GM12874 (cell line): ENCODE measurements around the gene AHCYL2.

Source experiments
- TF ChIP-seq, protein P1 (sequence below): IDR thresholded peaks from 2 replicates; pipeline ENCODE4 v1.5.1; 2011; ENCODE audit warnings: low read depth, mild to moderate bottlenecking, control low read depth, low read length, moderate library complexity; ENCODE audit not compliant: insufficient read depth

Gene AHCYL2

DNA sequence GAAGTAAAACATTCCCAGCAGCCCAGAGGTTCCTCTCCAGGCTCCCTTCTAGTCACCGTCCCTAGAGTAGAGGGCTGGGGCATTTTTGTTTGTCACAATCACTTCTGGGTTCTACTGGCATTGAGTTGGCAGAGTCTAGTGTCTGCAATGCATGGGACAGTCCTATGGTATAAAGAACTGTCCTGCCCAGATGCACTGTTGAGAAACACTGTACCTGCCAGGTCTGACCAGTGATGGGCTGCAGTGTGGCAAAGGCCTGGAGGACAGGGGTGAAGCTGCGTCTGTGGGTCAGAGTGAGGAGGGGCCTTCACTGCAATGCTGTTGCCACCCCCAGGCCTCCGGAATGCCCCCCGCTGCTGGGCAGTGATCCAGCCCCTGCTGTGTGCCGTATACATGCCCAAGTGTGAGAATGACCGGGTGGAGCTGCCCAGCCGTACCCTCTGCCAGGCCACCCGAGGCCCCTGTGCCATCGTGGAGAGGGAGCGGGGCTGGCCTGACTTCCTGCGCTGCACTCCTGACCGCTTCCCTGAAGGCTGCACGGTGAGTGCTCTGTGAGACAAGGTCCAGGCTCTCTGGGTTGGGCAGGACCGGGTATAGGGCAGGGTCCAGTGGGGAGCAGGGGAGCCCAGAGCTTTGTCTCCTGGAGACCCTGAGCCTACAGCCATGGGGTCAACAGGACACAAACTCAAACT is 21.6 kb upstream of the AHCYL2 start:
- TF ChIP-seq, protein P1, sequence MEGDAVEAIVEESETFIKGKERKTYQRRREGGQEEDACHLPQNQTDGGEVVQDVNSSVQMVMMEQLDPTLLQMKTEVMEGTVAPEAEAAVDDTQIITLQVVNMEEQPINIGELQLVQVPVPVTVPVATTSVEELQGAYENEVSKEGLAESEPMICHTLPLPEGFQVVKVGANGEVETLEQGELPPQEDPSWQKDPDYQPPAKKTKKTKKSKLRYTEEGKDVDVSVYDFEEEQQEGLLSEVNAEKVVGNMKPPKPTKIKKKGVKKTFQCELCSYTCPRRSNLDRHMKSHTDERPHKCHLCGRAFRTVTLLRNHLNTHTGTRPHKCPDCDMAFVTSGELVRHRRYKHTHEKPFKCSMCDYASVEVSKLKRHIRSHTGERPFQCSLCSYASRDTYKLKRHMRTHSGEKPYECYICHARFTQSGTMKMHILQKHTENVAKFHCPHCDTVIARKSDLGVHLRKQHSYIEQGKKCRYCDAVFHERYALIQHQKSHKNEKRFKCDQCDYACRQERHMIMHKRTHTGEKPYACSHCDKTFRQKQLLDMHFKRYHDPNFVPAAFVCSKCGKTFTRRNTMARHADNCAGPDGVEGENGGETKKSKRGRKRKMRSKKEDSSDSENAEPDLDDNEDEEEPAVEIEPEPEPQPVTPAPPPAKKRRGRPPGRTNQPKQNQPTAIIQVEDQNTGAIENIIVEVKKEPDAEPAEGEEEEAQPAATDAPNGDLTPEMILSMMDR, result no peak

DNA sequence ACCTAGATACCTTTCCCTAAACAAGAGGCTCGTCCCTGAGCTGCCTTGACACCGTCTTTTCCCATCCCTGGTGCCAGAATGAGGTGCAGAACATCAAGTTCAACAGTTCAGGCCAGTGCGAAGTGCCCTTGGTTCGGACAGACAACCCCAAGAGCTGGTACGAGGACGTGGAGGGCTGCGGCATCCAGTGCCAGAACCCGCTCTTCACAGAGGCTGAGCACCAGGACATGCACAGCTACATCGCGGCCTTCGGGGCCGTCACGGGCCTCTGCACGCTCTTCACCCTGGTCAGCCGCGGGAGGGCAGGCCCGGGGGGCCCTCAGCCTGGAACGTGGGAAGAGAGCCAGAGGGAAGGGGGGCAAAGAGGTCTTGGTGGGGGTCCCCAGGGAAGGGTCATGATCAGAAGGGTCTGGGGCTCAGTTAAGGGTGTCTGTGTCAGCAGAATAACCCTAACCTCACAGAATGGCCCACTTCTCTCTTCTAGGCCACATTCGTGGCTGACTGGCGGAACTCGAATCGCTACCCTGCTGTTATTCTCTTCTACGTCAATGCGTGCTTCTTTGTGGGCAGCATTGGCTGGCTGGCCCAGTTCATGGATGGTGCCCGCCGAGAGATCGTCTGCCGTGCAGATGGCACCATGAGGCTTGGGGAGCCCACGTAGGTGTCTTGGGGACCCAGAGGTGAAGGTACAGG is 19.6 kb upstream of the AHCYL2 start:
- TF ChIP-seq, protein P1, result no peak

DNA sequence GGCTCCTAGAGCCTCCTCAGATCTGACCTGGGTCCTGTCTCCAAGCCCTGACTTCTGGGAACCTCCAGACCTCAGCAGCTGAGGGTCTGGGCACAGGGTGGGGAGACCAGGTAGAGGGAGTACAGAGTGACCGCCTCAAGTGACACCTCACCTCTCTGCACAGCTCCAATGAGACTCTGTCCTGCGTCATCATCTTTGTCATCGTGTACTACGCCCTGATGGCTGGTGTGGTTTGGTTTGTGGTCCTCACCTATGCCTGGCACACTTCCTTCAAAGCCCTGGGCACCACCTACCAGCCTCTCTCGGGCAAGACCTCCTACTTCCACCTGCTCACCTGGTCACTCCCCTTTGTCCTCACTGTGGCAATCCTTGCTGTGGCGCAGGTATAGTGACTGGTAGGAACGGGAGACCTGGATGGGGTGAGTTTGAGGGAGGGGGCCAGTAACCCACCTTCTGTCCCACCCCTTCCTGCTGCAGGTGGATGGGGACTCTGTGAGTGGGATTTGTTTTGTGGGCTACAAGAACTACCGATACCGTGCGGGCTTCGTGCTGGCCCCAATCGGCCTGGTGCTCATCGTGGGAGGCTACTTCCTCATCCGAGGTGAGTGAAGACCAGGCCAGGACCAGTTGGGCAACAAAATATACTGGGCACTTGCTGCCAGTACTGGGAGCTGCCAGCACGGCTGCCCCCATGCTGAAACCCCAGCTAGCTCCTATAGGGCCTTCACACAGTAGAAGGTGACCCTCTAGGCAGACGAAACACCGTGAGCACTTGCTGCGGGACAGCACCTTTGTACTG is 18.6 kb upstream of the AHCYL2 start:
- TF ChIP-seq, protein P1, result no peak

DNA sequence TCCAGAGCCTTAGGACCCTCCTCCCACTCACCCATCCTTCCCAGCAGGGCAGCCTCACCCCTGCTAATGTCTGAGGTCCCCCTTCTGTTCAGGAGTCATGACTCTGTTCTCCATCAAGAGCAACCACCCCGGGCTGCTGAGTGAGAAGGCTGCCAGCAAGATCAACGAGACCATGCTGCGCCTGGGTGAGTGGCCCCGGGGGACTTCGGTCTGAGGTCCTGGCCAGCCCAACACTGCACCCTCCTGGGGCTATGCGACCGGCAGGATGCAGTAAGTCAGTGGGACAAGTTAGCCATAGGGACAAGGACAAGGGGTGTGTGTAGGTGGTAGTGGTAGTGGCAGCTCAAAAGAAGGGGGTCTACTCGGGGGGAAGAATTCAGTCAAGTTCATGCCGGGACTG is 16.2 kb upstream of the AHCYL2 start:
- TF ChIP-seq, protein P1, result no peak

DNA sequence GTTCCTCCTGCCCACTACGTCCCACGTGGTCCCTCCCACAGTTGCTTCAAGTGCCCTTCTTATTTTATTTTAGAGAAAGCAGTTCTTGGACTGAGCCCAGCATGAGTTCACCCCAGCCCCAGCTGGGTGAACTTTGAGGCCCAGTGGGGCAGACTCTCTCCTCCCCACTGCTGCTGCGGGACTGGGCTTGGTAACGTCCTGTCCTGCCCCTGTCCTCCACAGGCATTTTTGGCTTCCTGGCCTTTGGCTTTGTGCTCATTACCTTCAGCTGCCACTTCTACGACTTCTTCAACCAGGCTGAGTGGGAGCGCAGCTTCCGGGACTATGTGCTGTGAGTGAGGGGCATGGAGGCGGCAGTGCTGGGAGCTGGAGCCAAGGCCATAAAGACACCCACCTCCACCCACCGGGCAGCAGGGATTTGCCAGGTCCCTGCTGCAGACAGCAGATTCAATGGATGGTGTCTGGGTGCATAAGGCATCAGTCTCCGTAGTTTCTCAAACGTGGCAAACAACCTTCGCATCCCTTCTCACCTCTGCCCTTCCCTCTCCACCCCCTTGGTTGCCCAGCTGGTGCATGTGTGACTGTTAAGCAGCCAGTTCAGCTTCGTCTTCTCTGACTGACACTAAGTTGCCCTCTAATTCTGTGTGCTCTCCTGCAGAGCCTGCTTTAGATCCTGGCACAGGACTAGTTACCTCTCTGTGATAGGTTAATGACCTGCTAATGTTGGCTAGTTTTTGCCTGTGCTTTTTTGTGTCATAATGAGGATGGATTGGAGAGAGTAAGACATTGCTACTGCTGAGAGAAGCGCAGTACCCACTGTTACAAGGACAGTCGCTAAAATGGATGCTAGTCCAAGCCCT is 15.5 kb upstream of the AHCYL2 start:
- TF ChIP-seq, protein P1, result no peak

DNA sequence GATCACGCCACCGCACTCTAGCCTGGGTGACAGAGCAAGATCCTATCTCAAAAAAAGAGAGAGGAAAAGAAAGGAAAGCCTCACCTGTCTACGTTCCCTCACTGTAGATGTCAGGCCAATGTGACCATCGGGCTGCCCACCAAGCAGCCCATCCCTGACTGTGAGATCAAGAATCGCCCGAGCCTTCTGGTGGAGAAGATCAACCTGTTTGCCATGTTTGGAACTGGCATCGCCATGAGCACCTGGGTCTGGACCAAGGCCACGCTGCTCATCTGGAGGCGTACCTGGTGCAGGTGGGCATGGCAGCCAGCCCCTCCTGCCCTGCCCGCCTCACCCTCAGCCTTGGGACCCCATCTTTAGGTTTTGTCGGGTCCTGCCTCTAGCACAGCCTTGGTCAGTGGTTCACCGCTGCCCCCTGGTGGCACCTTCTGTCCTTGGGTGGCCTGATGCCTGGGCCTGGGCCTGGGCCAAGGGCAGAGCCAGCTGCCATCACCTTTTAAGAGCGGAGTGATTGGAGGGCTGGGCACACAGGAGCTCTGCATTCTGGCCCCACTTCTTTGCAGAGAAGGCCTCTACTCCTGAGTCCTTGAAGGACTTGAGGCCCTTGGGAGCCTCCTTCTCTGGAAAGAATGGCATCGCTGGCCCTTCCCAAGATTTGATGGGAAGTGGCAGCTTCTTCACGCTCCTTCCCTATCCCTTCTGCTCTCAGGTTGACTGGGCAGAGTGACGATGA is 14.4 kb upstream of the AHCYL2 start:
- TF ChIP-seq, protein P1, result peak; percentile 92
